HepG2 (cell line): ENCODE data around the gene LRP10. TPM values are rescaled to one million over a fixed set of nuclear protein-coding genes. Genes with fewer than 3 reads are reported as not detected.
A peak's percentile ranks its signal among the peaks of the same experiment; 100 is the strongest.

Experiments
- CBX5 ChIP-seq: sonication (generic); formaldehyde crosslinking; IDR thresholded peaks from 2 replicates; pipeline ENCODE4 v1.4.0; 2020; ENCODE audit warnings: missing genetic modification reagents, borderline replicate concordance
- FOXM1 ChIP-seq: sonication (generic); formaldehyde crosslinking; IDR thresholded peaks from 2 replicates; pipeline ENCODE4 v1.5.0; 2020; ENCODE audit warnings: missing genetic modification reagents
- MAFF ChIP-seq: IDR thresholded peaks from 2 replicates; pipeline ENCODE4 v1.6.1; 2011; ENCODE audit warnings: low read depth, low read length, improper control_type of control experiment
- PTBP1 ChIP-seq: fragments of 200-400 bp; formaldehyde crosslinking; IDR thresholded peaks from 2 replicates; pipeline ENCODE4 v1.6.1; 2018; ENCODE audit warnings: low read length, low read depth; ENCODE audit not compliant: poor library complexity, severe bottlenecking
- SAFB2 ChIP-seq: sonication (generic); formaldehyde crosslinking; IDR thresholded peaks from 2 replicates; pipeline ENCODE4 v1.5.1; 2020; ENCODE audit warnings: missing genetic modification reagents, low read depth, mild to moderate bottlenecking, borderline replicate concordance
- ZNF263 ChIP-seq: sonication (generic); formaldehyde crosslinking; IDR thresholded peaks from 2 replicates; pipeline ENCODE4 v1.4.0; 2020; ENCODE audit warnings: missing genetic modification reagents
- ZNF292 ChIP-seq: sonication (generic); formaldehyde crosslinking; IDR thresholded peaks from 2 replicates; pipeline ENCODE4 v1.8.1; 2022; ENCODE audit warnings: mild to moderate bottlenecking, low read depth, missing genetic modification reagents, borderline replicate concordance
- ZNF616 ChIP-seq: sonication (generic); formaldehyde crosslinking; IDR thresholded peaks from 2 replicates; pipeline ENCODE4 v1.5.0; 2020; ENCODE audit warnings: low read depth, mild to moderate bottlenecking, missing genetic modification reagents
- polyA plus RNA-seq, 8 experiments: library from polyadenylated mRNA; depleted of rRNA in 3 of 8; stranded (reverse) in 7 of 8; unstranded in 1 of 8; fragments of >200 nt; fragmentation: Illumina TruSeq in 4 of 8; extraction: Trizol in 4 of 8; gene quantifications; 2 replicates each; pipeline versions ENCODE4 v1.2.1 to v1.2.3, GENCODE V29; 2011 to 2016; ENCODE audit warnings: low read depth in 4 of 8, missing spikeins in 1 of 8, mixed read lengths in 1 of 8; ENCODE audit not compliant: insufficient read depth in 1 of 8
- total RNA-seq, 5 experiments: library from RNA; depleted of rRNA; stranded (reverse); fragments of >200 nt; fragmentation: Illumina TruSeq; extraction: Trizol; gene quantifications; 2 replicates each; pipeline ENCODE4 v1.2.3, GENCODE V29; 2016; ENCODE audit warnings: low read depth in 1 of 5
- TF ChIP-seq, protein P1 (sequence below): sonication (generic); formaldehyde crosslinking; IDR thresholded peaks from 2 replicates; pipeline ENCODE4 v1.8.0; 2022; ENCODE audit warnings: missing genetic modification reagents, mild to moderate bottlenecking, borderline replicate concordance
- TF ChIP-seq, protein P2 (sequence below): sonication (generic); formaldehyde crosslinking; IDR thresholded peaks from 2 replicates; pipeline ENCODE4 v1.4.0; 2020; ENCODE audit warnings: mild to moderate bottlenecking, missing genetic modification reagents
- TF ChIP-seq, protein P3 (sequence below): sonication (generic); formaldehyde crosslinking; IDR thresholded peaks from 2 replicates; pipeline ENCODE4 v1.4.0; 2020; ENCODE audit warnings: mild to moderate bottlenecking, missing genetic modification reagents, borderline replicate concordance
- TF ChIP-seq, protein P4 (sequence below): sonication (generic); formaldehyde crosslinking; IDR thresholded peaks from 2 replicates; pipeline ENCODE4 v1.4.0; 2020; ENCODE audit warnings: missing genetic modification reagents, mild to moderate bottlenecking, borderline replicate concordance

LRP10 gene
- total and polyA plus RNA-seq, 2 of the 13 experiments (the other 11 are each of a cell fraction or from before 2014, with no cell fraction given), result 16.9 to 45.2 TPM

DNA sequence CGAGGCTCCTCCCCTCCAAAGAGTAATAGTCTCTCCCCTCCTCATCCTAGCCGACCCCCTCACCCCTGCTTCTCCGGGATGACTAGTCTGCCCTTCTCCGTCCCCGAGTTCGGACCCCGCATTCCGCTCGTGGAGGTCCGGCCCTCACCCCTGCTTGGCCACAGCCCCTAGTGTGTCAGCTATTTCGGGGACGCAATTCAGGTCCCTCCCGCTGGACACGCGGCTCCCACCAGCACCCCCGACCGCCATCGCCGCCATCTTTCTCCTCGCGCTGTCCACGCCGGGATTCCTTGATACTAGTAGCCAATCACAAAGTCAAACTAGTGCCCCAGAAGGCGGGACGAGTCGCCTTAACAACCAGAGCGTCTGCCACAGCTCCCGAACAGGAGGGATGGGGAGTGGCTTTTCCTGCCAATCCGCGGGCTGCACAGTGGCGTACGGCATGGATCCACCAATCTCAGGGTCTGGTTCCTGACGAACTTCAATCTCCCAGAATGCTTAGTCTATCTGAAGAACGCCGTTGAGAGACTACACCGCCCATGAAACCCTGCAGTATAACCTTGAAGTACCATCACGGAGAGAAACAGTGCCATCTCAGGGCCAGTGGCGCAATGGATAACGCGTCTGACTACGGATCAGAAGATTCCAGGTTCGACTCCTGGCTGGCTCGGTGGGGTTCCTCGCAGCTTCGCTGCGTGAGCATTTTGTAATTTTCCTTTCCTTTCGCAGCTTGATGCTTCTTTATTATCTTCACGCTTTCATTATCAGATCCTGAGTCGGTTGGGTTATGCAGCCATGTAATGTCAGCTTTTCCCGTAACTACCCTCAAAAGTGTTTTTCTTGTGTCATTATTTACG lies 57.8 kb downstream of the LRP10 start, which contains the start of gene PRMT5 (continued):
- TF ChIP-seq, protein P1, sequence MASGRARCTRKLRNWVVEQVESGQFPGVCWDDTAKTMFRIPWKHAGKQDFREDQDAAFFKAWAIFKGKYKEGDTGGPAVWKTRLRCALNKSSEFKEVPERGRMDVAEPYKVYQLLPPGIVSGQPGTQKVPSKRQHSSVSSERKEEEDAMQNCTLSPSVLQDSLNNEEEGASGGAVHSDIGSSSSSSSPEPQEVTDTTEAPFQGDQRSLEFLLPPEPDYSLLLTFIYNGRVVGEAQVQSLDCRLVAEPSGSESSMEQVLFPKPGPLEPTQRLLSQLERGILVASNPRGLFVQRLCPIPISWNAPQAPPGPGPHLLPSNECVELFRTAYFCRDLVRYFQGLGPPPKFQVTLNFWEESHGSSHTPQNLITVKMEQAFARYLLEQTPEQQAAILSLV (CRISPR knock-in tag), result peak; percentile 99
- peak; percentile 96 for TF ChIP-seq CBX5
- TF ChIP-seq, protein P2, sequence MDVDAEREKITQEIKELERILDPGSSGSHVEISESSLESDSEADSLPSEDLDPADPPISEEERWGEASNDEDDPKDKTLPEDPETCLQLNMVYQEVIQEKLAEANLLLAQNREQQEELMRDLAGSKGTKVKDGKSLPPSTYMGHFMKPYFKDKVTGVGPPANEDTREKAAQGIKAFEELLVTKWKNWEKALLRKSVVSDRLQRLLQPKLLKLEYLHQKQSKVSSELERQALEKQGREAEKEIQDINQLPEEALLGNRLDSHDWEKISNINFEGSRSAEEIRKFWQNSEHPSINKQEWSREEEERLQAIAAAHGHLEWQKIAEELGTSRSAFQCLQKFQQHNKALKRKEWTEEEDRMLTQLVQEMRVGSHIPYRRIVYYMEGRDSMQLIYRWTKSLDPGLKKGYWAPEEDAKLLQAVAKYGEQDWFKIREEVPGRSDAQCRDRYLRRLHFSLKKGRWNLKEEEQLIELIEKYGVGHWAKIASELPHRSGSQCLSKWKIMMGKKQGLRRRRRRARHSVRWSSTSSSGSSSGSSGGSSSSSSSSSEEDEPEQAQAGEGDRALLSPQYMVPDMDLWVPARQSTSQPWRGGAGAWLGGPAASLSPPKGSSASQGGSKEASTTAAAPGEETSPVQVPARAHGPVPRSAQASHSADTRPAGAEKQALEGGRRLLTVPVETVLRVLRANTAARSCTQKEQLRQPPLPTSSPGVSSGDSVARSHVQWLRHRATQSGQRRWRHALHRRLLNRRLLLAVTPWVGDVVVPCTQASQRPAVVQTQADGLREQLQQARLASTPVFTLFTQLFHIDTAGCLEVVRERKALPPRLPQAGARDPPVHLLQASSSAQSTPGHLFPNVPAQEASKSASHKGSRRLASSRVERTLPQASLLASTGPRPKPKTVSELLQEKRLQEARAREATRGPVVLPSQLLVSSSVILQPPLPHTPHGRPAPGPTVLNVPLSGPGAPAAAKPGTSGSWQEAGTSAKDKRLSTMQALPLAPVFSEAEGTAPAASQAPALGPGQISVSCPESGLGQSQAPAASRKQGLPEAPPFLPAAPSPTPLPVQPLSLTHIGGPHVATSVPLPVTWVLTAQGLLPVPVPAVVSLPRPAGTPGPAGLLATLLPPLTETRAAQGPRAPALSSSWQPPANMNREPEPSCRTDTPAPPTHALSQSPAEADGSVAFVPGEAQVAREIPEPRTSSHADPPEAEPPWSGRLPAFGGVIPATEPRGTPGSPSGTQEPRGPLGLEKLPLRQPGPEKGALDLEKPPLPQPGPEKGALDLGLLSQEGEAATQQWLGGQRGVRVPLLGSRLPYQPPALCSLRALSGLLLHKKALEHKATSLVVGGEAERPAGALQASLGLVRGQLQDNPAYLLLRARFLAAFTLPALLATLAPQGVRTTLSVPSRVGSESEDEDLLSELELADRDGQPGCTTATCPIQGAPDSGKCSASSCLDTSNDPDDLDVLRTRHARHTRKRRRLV (CRISPR knock-in tag), result peak; percentile 91; the same call in 1 of the 2 replicates
- TF ChIP-seq PTBP1, result peak; percentile 88
- peak; percentile 95; the same call in 1 of the 2 replicates for TF ChIP-seq ZNF616
- TF ChIP-seq FOXM1 (CRISPR knock-in tag), result peak; percentile 85; the same call in 1 of the 2 replicates
- peak; percentile 64; the same call in 1 of the 2 replicates for TF ChIP-seq ZNF263
- TF ChIP-seq SAFB2 (CRISPR knock-in tag), result peak; percentile 100
- TF ChIP-seq MAFF, result peak; percentile 21; the same call in 1 of the 2 replicates
- TF ChIP-seq, protein P3, sequence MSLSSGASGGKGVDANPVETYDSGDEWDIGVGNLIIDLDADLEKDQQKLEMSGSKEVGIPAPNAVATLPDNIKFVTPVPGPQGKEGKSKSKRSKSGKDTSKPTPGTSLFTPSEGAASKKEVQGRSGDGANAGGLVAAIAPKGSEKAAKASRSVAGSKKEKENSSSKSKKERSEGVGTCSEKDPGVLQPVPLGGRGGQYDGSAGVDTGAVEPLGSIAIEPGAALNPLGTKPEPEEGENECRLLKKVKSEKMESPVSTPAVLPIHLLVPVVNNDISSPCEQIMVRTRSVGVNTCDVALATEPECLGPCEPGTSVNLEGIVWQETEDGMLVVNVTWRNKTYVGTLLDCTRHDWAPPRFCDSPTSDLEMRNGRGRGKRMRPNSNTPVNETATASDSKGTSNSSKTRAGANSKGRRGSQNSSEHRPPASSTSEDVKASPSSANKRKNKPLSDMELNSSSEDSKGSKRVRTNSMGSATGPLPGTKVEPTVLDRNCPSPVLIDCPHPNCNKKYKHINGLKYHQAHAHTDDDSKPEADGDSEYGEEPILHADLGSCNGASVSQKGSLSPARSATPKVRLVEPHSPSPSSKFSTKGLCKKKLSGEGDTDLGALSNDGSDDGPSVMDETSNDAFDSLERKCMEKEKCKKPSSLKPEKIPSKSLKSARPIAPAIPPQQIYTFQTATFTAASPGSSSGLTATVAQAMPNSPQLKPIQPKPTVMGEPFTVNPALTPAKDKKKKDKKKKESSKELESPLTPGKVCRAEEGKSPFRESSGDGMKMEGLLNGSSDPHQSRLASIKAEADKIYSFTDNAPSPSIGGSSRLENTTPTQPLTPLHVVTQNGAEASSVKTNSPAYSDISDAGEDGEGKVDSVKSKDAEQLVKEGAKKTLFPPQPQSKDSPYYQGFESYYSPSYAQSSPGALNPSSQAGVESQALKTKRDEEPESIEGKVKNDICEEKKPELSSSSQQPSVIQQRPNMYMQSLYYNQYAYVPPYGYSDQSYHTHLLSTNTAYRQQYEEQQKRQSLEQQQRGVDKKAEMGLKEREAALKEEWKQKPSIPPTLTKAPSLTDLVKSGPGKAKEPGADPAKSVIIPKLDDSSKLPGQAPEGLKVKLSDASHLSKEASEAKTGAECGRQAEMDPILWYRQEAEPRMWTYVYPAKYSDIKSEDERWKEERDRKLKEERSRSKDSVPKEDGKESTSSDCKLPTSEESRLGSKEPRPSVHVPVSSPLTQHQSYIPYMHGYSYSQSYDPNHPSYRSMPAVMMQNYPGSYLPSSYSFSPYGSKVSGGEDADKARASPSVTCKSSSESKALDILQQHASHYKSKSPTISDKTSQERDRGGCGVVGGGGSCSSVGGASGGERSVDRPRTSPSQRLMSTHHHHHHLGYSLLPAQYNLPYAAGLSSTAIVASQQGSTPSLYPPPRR (CRISPR knock-in tag), result peak; percentile 83
- peak; percentile 79; the same call in 1 of the 2 replicates for TF ChIP-seq ZNF292 (CRISPR knock-in tag)
- TF ChIP-seq, protein P4, sequence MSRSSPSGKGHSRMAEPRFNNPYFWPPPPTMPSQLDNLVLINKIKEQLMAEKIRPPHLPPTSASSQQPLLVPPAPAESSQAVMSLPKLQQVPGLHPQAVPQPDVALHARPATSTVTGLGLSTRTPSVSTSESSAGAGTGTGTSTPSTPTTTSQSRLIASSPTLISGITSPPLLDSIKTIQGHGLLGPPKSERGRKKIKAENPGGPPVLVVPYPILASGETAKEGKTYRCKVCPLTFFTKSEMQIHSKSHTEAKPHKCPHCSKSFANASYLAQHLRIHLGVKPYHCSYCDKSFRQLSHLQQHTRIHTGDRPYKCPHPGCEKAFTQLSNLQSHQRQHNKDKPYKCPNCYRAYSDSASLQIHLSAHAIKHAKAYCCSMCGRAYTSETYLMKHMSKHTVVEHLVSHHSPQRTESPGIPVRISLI, result peak; percentile 8; the same call in 1 of the 2 replicates
